HG02852 (cell line): Measurements from ENCODE around the gene TCTA.
A peak's percentile ranks its signal among the peaks of the same experiment; 100 is the strongest.

ENCODE experiments used
- ATAC-seq: cut with Tn5 transposase; IDR thresholded peaks from one replicate; pipeline ENCODE4 v1.9.1; 2021; ENCODE audit warnings: mild to moderate bottlenecking, moderate library complexity; ENCODE audit not compliant: unreplicated experiment

TCTA gene

GRCh38 chr3:49410066-49410845 lies 2.0 kb upstream of the TCTA start:
- no peak for ATAC-seq

DNA sequence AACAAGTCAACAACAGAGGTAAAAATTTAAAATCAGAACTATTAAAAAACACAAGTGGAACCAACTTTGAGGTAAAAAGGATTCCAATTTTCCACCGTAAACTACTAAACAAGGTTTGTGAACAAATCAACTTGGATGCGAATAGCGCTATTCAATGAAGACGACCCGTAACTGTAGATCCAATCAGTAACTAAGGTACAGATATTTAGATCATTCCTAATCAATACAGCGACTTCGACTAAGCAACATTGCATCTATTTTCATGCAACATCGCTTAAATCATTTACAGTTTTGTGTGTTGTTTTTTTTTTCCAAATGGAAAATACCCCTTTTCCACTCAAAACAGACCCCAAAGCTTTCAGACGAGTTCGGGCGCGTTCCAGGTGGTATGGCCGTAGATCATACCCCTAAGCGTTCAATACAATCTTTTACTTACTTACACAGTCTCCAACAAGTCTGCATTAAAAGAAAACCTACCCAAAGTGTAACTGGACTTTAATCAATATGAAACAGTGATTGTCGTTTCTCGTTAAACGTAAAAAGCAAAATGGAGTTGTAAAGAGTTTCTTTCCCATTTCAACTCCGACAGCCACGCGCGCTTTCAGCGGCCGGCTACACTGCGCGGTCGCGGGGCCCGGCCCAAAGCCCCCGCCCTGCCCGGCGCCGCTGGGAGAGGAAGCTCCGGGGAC lies 1.2 kb upstream of the TCTA start:
- no peak for ATAC-seq

DNA sequence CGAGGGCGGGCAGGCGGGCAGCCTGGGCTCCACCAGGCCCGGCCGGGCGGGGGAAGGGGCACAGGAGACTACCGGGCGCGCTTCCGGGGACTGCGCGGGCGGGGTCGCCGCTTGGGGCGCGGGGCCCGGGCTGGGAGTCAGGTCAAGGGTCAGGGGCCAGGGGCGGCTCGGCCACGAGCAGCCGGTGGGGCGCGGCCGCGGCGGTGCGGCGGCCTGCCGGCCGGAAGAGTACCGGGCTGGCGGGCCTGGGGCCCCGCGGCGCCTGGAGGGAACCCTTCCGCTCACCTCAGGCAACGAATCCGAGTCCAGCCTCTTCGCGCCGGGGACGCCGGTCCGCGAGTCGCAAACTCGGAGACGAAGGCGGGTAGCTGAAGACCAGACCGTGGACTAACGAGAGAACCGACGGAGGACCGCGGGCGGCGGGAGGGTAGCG lies 672 bp upstream of the TCTA start:
- ATAC-seq, result peak; percentile 21

DNA sequence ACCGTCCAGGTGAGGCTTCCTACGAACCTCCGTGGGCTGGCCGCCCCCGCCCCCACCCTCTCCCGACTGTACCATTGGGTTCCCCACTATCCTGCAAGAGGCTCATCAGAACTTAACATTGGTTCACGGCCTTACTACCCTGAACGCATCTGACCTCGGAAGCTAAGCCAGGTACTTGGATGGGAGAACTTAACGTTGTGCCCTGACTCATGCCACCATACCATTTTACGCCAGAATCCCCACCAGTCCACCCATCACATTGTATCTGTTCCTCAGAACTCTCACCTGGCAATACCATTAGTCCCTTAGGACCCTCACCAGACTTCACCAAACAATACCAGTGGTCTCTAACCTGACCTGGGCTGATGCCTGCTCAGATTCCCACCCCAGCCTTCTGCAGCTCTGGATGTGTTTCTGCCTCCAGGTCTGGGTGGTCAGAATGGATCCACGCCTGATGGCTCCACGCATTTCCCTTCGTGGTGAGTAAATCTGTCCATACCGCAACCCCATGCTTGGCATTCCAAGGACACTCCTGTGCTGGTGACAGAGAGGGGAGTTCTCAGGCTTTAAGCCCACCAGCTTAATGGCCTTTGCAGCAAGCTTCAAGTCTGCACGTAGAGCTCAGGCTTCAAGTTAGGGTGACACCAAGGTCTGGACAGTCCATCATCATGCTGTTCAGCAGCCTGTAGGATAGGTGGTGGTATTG lies 562 bp downstream of the TCTA start:
- no peak for ATAC-seq

DNA sequence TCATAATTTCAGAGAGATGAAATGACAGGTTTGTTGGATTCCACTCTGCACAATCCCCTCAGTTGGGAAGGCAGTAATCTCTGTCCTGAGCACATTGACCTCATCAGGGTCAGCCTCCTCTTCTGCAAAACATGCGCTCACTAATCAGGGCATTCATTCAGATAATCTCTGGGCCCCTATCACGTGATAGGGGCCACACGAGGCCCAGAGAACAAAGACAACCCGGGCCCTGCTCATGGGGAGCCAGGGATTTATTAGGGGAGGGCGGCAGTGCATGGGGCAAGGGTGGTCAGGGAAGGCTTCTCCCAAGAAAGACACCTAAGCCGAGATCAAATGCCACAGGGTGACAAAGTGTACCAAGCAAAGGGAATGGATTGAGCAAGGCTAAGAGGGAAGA lies 1.1 kb downstream of the TCTA start:
- ATAC-seq, result no peak

DNA sequence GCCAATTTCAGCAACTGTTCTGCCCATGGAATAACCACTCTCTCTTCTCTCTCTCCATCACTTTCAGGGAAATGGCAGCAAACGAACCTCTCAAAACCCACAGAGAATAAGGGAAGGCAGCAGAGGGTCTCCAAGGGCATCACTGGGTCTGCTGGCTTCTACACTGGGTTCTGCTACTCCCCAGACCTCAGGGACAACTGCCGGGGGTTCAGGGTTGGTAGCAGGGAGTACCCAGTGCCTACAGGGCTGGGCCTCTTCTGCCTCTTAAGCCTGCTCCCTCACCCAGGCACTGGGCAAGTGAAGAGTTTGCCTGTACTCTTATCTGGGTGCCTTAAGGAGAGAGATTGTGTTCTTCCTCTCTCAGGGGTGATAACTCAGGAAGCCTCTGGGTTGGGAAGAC lies 2.5 kb downstream of the TCTA start:
- no peak for ATAC-seq

GRCh38 chr3:49415931-49416601 lies 3.8 kb downstream of the TCTA start:
- no peak for ATAC-seq

DNA sequence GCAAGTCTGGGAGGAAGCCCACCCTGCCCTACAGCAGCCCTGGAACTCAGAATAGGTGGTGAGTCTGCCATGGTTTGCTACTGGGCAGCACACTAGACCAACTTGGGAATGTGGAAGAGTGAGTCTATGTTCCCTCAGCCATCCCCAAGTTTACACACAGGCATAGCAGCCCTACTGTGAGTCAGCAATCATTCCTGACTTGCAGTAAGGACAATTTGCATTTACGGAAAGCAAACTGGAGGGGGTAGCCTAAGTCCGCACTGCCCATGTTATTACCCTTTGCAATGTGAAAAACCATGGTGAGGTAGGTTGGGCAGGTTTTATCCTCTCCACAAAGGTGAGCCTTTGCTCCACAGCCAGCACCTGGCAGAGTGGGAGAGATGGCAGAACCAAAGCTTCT lies 4.6 kb downstream of the TCTA start:
- ATAC-seq, result no peak

GRCh38 chr3:49417516-49418120 lies 5.4 kb downstream of the TCTA start:
- no peak for ATAC-seq

- ATAC-seq, result no peak
These were observed 9.7 kb downstream of the TCTA start for GRCh38 chr3:49421890-49422378.

- no peak for ATAC-seq
These were observed 10.4 kb downstream of the TCTA start, which contains the start of gene AMT for GRCh38 chr3:49422379-49423248. AMT (minus strand) TSS chr3:49422473; CDS start chr3:49422450, 23 bp downstream.

- no peak for ATAC-seq
These were observed 12.6 kb downstream of the TCTA start for GRCh38 chr3:49424816-49425215.

GRCh38 chr3:49427586-49427985 lies 15.4 kb downstream of the TCTA start:
- ATAC-seq, result no peak

DNA sequence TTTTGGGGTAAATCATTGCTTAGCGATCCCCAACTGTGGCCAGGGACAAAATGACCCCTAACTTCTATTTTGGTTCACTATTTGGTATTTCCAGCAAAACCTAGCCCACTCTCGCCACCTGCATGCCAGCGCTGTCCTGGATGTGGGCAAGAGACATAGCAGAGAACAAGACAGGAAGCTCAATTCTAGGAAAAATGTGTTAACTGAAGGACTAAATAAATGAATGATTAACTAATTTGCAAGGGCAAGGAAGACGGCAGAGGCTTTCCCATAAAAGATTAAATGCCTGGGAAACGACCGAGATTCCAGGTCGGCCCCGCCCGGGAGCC lies 16.5 kb downstream of the TCTA start:
- ATAC-seq, result no peak

DNA sequence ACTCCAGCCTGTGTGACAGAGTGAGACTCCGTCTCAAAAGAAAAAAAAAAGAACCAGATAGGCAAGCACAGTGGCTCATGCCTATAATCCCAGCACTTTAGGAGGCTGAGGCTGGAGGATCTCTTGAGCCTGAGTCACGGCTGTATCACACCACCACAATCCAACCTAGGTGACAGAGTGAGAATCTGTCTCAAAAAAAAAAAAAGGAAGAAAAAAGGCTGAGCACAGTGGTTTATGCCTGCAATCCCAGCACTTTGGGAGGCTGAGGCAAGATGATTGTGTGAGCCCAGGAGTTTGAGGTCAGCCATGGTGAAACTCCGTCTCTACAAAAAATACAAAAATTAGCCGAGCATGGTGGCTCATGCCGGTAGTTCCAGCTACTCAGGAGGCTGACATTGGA lies 22.5 kb downstream of the TCTA start:
- ATAC-seq, result no peak

- ATAC-seq, result no peak
These were observed 33.2 kb downstream of the TCTA start for GRCh38 chr3:49445391-49445790.

DNA sequence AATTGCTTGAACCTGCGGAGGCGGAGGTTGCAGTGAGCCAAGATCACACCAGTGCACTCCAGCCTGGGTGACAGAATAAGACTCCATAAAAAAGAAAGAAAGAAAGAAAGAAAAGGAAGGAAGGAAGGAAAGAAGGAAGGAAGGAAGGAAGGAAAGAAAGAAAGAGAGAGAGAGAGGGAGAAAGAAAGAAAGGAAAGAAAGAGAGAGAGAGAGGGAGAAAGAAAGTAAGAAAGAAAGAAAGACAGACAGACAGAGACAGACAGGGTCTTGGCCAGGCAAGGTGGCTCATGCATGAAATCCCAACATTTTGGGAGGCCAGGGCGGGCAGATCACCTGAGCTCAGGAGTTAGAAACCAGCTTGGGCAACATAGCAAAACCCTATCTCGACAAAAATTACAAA lies 41.4 kb downstream of the TCTA start:
- ATAC-seq, result no peak

GRCh38 chr3:49454458-49454857 lies 42.2 kb downstream of the TCTA start:
- no peak for ATAC-seq

GRCh38 chr3:49454898-49455681 lies 42.9 kb downstream of the TCTA start:
- ATAC-seq, result no peak
